ENCODE results near the gene RNF175.

RNF175 gene

DNA sequence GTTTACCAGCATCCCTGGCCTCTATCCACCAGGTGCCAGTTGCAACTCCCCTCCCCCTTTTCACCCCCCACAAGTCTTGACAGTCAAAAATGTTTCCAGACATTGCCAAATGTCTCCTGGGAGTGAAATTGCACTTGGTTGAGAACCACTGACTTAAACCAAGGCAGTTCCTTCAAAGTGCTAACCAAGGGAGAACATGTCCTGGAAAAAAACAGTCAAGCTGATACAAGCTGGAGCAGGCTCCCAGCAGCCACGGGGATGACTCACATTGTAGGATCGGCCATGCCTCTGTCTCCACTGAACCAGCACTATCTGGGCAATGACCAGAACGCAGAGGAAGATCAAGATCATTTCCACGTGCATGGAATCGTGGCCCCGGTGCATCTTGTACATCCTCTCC lies 11.4 kb downstream of the RNF175 start:
- no peaks in the 10 kb centered on the region for H3K9me3 ChIP-seq
- no peaks in the 10 kb centered on the region for H3K36me3 ChIP-seq
- no peak overlapping the region for H3K4me3 ChIP-seq (ENCODE audit: low read depth, low read length)
- no peaks in the 10 kb centered on the region for H3K27me3 ChIP-seq
- peaks cover 15% of the 10 kb centered on the region for H3K4me1 ChIP-seq
- TF ChIP-seq CTCF (IDR thresholded peaks at IDR 0.05; ENCODE audit: low read depth, low read length) = no peak
- DNase-seq = peak; percentile 85

GRCh38 chr4:153747406-153747955 lies 12.3 kb downstream of the RNF175 start:
- Histone ChIP-seq H3K4me3 (ENCODE audit: low read depth, low read length) (no peak overlapping the region), H3K4me1 (peaks cover 15% of the 10 kb centered on the region), H3K9me3 (no peaks in the 10 kb centered on the region), H3K36me3 (no peaks in the 10 kb centered on the region), H3K27me3 (no peaks in the 10 kb centered on the region)
- no peak for TF ChIP-seq CTCF (IDR thresholded peaks at IDR 0.05; ENCODE audit: low read depth, low read length)
- DNase-seq = no peak

- Histone ChIP-seq H3K27me3 (no peaks in the 10 kb centered on the region), H3K4me3 (ENCODE audit: low read depth, low read length) (no peak overlapping the region), H3K9me3 (no peaks in the 10 kb centered on the region), H3K36me3 (no peaks in the 10 kb centered on the region), H3K4me1 (peaks cover 15% of the 10 kb centered on the region)
- DNase-seq = no peak
- TF ChIP-seq CTCF (IDR thresholded peaks at IDR 0.05; ENCODE audit: low read depth, low read length) = no peak
These were observed 14.2 kb downstream of the RNF175 start for GRCh38 chr4:153745651-153746050.

- no peak for TF ChIP-seq CTCF (IDR thresholded peaks at IDR 0.05; ENCODE audit: low read depth, low read length)
These were observed 18.3 kb downstream of the RNF175 start for GRCh38 chr4:153741541-153741940.

GRCh38 chr4:153735906-153736461 lies 23.8 kb downstream of the RNF175 start:
- no peak for TF ChIP-seq CTCF (IDR thresholded peaks at IDR 0.05; ENCODE audit: low read depth, low read length)
- H3K36me3 ChIP-seq = no peaks in the 10 kb centered on the region
- no peaks in the 10 kb centered on the region for H3K9me3 ChIP-seq
- H3K4me1 ChIP-seq = peaks cover 8% of the 10 kb centered on the region
- H3K27me3 ChIP-seq = no peaks in the 10 kb centered on the region
- no peak overlapping the region for H3K4me3 ChIP-seq (ENCODE audit: low read depth, low read length)
- no peak for DNase-seq

More at GRCh38 chr4:153741541-153741940, 18.3 kb downstream of the RNF175 start:
- Histone ChIP-seq H3K27me3 (no peaks in the 10 kb centered on the region), H3K9me3 (no peaks in the 10 kb centered on the region), H3K36me3 (no peaks in the 10 kb centered on the region), H3K4me3 (ENCODE audit: low read depth, low read length) (no peak overlapping the region), H3K4me1 (no peaks in the 10 kb centered on the region)
- no peak for DNase-seq

DNA sequence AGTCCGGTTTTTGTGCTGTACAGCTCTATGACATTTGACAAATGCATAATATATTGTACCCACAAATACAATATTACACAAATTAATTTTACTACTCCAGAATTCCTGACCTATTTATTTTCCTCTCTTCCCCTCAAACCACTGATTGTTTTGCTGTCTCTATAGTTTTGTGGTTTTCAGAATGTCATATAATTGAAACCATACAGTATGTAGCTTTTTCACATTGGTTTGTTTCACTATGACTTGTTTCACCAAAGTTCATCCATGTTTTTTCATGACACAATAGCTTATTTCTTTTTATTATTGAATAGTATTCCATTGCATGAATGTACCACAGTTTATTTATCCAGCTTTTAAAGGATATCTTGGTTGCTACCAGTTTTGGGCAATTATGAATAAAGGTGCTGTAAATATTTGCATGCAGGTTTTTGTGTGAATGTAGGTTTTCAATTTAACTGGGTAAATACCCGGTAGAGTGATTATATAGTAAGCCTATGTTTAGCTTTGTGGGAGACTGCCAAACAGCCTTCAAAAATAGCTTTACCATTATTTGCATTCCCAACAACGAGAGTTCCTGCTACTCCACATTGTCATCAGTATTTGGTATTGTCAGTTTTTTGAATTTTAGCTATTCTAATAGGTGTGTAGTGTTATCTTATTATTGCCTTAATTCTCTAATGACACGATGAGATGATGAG lies 25.9 kb downstream of the RNF175 start:
- peaks cover 8% of the 10 kb centered on the region for H3K4me1 ChIP-seq
- H3K36me3 ChIP-seq = no peaks in the 10 kb centered on the region
- H3K4me3 ChIP-seq (ENCODE audit: low read depth, low read length) = no peak overlapping the region
- no peaks in the 10 kb centered on the region for H3K9me3 ChIP-seq
- no peak for TF ChIP-seq CTCF (IDR thresholded peaks at IDR 0.05; ENCODE audit: low read depth, low read length)
- no peak for DNase-seq
- H3K27me3 ChIP-seq = no peaks in the 10 kb centered on the region
